Endometrial microvascular endothelial cells (primary cell): ENCODE results near the gene RPS19BP1. TPM values are rescaled to one million over a fixed set of nuclear protein-coding genes. Genes with fewer than 3 reads are reported as not detected.
"Not testable (repeated sequence)": the region's sequence is repeated elsewhere in the genome, so short reads cannot be mapped to it uniquely, and the experiment has no call there.

Experiments used
- in situ Hi-C: cut with HindIII; loops from 2 replicates; pipeline ENCODE4 v1.10.0; 2017; ENCODE audit warnings: low sequenced_read_pairs, low pct_unique_long_range_greater_than_20kb; ENCODE audit errors: inconsistent ontology term
- total RNA-seq: library from RNA; depleted of rRNA; stranded (reverse); fragments of >200 nt; gene quantifications from one replicate; pipeline ENCODE4 v1.2.3, GENCODE V29; 2015; ENCODE audit errors: inconsistent ontology term

RPS19BP1 gene
- total RNA-seq, 1 donor from 2014 or later = 107 TPM

DNA sequence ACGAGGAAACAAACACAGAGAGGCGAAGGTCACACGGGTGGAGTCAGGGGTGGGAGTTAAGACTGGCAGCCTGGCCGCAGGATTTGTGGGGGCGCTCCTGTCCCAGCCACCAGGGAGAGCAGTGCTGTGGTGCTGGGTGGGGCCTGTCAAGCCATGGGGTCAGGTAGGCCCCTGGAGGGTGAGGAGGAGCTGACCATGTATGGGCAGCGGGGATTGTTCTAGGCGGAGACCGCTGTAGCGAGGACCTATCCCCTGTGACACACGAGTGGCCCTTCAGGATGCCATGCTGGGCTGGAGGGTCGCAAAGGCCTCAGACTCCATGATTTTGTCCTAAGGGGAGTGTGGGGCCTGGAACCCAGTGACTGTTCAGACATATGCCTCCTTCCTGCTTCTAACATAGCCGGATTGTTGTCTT, 1.6 kb upstream of the RPS19BP1 start:
- in situ Hi-C loops = no loop called here

DNA sequence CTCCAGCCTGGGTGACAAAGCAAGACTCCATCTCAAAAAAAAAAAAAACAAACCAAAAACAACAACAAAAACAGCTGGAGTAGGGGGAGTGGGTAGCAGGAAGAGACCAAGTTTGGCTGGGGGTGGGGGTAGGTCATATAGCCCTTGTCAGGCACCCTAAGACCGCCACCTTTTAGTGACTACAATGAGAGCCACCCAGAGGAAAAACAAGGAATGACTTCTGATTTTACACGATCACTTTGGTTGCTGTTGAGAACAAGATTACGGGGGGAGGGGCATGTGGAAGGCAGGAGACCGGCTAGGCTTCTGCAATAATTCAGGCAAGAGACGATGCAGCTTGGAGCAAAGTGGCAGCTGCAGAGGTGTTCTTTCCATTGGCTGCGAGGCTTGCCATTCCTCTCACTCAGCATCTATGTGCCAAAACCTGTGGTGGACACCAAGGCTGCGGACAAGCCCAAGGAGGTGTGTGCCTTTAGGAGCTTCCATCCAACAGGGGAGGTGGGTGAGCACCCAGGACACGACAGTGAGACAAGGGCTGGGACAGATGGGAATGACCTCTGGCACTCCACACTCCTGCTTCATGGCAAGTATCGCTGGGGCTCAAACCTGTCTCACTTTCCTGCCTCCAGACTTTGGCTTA, 1.7 kb downstream of the RPS19BP1 start:
- in situ Hi-C loops = no loop called here

DNA sequence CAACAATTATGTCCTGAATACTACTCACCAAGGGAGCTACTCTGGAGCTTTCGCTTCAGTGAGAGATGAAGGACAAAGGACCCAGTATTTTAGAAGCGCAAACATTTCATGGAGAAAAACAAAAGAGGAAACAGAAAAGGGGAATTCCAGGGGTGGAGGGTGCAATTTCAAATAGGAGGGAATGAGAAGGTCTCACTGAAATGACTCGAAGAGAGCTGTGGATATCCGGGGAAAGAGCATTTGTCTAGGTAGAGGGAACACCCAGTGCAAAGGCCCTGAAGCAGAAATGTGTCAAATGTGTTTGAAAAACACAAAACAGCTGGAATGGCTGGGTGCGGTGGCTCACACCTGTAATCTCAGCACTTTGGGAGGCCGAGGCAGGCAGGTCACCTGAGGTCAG, 2.4 kb downstream of the RPS19BP1 start:
- in situ Hi-C loops = no loop called here

DNA sequence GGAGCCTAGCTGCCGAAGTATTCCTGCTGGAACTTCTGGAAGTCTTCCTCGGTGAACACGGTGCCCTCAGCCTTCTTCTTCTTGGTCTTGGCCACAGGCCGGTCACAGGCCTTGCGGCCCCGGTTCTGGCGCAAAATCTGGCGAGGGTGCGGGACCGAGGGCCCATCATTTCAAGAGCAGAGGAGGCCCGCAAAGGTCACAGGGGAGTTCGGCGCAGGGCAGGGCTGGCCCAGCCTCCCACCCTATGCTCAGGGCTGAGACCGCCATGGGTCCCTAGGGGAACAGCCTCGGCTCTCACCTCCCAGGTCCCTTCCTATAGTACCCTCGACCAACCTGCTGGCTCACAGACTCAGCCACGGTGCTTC, 3.1 kb downstream of the RPS19BP1 start:
- in situ Hi-C loops = no loop called here

- in situ Hi-C loops = no loop called here
Observed at GRCh38 chr22:39528681-39529486, 3.7 kb downstream of the RPS19BP1 start.

GRCh38 chr22:39528080-39528661, 4.4 kb downstream of the RPS19BP1 start:
- in situ Hi-C loops = no loop called here

GRCh38 chr22:39527481-39527961, 5.0 kb downstream of the RPS19BP1 start:
- in situ Hi-C loops = no loop called here

DNA sequence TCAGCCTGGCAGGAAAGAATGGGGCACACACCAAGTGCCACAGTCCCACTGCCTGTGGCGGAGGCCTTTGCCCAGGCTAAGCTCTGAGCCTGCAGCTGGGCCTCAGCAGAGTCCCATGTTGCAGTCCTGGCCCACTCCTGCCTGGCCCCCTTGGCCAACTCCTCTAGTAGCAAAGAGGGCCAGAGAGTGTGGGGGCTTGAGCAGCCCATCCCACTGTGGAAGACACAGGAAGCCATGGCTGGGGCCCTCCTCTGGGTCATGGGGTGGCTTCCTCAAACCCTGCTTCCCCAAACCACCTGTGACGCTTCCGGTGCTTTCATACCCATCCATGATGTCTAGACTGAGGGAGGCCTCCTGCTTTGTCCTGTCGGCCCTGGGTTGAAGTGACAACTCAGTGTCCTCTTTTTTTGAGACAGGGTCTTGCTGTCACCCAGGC, 5.8 kb downstream of the RPS19BP1 start:
- in situ Hi-C loops = no loop called here

GRCh38 chr22:39525658-39525975, 6.9 kb downstream of the RPS19BP1 start:
- in situ Hi-C loops = no loop called here

DNA sequence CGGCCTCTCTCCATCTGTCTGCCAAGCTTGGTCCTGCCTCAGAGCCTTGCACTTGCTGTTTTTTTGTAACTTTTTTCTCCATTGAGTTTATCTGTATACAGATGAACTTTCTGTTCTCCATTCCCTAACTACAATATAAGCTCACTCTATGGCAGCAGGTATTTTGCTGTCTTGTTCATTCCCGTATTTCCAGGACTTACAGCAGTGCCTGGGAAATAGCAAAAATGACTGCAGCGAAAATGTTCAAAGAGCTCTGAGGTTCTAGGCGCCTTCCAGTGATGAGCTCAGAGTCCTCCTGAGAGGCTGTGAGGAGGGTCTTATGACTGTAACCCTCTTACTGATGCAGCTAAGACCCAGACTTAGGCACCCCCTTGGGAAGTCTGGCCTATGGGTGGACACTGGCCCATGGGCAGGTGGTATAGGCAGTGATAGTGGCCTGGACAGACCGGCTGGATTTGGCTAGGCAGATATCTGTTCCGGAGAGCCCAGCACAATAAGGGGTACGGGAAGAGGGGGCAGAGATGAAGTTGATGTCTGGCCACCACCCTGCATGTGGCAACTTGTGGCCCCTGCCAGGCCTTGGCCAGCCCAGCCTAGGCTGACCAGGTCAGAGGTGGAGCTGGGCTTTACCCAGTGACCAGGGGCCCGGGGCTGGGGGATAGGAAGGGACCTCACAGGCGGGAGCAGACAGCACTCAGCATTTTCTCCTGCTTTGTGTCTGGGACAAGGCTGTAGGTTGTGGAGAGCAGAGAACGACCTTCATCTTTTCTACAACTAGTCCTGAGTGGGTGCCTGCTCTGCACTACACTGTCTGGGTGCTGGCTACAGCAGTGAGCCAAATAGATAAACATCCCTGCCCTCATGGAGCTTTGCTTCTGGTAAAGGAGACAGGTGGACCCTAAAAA, 7.5 kb downstream of the RPS19BP1 start:
- in situ Hi-C loops = no loop called here

DNA sequence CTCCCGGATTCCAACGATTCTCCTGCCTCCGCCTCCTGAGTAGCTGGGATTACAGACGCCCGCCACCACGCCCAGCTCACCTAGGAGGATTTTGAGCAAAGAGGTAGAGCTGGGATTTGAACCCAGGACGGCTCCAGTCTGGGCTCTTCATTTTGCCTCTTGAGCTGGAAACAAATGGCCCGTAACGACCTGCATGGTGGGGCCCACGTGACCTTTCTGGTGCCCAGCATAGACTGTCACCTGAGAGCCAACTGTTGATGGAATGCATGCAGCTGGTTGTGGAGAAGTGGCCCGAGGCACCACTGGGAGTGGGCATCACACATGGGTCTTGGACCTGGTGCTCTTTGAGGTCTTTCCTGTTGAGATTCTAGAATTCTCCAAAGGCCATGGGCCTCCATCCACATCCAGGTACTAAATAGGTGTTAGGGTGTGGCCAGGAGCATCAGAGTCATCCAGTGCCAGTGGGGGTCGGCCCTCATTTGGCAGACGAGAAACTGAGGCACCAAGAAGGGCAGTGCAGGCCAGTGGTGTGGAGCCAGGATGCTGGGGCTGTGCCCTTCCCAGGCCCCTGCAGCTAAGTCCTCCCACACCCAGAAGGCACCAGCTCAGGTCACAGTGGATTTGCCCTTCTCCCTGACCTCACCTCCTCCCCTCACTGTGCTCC, 8.3 kb downstream of the RPS19BP1 start:
- in situ Hi-C loops = no loop called here

DNA sequence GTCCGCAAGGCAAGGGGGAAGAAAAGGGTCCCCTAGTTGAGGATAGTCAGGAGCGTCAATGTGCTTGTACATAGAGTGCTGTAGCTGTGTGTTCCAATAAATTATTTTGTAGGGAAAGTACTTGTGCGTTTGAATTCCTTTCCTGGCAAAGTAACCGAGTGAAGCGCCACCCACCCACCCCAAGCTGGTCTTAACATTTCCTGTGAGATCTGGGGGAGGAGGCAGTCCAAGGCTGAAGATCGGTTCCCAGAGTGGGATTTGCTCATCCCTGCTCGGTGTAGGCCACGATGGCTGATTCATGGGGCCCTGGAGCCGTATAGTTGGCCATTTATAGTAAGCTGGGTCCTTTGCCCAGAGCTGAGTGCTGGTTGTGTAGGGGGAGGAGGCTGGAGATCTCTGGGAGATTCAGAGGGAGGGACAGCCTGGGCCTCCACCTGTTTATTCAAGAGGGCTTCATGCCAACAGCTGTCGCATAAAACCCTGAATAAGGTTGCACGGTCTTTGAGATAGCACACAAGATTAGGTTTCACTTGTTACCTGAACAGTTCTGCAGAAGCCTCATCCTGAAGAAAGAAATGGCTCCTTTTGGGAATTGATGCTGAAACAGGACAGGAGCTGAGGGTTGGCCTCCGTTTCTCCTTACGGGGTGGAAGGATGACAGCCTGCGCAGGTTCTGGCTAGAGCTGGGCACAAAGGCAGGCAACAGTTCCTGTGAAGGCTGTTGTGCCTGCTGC, 9.8 kb downstream of the RPS19BP1 start:
- in situ Hi-C loops = no loop called here

GRCh38 chr22:39522091-39522490, 10.5 kb downstream of the RPS19BP1 start:
- in situ Hi-C loops = not testable (repeated sequence)

GRCh38 chr22:39521106-39521885, 11.3 kb downstream of the RPS19BP1 start:
- in situ Hi-C loops = not testable (repeated sequence)

GRCh38 chr22:39520226-39521105, 12.1 kb downstream of the RPS19BP1 start, which contains the start of gene ATF4:
TSS of gene ATF4 (plus strand) at chr22:39520562. CDS start at chr22:39521446, 884 bp downstream.
- in situ Hi-C loops = no loop called here

DNA sequence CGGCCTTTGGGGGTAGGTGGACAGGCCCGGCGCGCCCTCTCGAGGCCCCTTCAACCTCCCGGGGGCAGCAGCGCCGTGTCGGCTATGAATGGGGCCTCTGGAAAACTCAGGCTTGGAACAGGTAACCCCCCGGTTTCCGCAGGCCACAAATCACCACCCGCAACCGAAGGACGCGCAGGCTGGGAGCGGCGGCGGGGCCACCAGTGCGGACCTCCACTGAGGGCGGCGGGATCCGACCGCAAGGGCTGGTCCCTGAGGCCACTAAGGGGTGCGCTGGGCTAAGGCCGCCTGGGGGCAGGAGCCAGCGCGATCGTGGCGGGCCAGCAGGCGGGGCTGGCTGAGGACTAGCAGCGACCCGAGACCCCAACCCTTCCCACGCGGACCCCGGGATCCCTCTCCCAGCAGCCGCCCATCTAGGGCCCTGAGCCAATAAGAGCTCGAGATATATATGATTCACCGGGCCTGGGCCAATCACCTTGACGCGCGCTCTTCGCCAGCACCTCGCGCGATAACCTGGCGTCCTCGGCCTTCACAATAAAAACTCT, 12.8 kb downstream of the RPS19BP1 start:
- in situ Hi-C loops = no loop called here
